ENCODE data around the gene NRDC. TPM values are rescaled to one million over a fixed set of nuclear protein-coding genes. Genes with fewer than 3 reads are reported as not detected.

Gene NRDC
- total RNA-seq, 1 experiment from 2014 or later, result 182 TPM

GRCh38 chr1:51859333-51859732 is 19.2 kb downstream of the NRDC start:
- Histone ChIP-seq H3K9ac (ENCODE audit: low read length) (no peak overlapping the region), H3K9me3 (ENCODE audit: control insufficient read depth in 1 of 2, insufficient read depth in 1 of 2, low read depth in 1 of 2, low read length in 2 of 2) (no peaks in the 10 kb centered on the region), H2AFZ (ENCODE audit: low read depth, low read length, poor library complexity, severe bottlenecking) (no peak overlapping the region), H3K4me1 (ENCODE audit: control insufficient read depth in 1 of 2, insufficient read depth in 2 of 2, low read length in 2 of 2) (peaks cover 0 to 11% of the 10 kb centered on the region in 2 experiments; a peak in 1 of 4 replicates), H3K4me2 (ENCODE audit: low read length) (no peak overlapping the region), H3K27ac (ENCODE audit: low read depth, low read length) (no peak overlapping the region), H3K79me2 (ENCODE audit: insufficient read depth, low read length) (peaks cover 83% of the 10 kb centered on the region), H4K20me1 (ENCODE audit: insufficient read depth) (peaks cover 8% of the 10 kb centered on the region; the same call in 1 of the 2 replicates), H3K9me2 (ENCODE audit: insufficient read depth) (no peaks in the 10 kb centered on the region), H3K4me3 (replicated peaks in 1 of 2; ENCODE audit: low read depth in 1 of 2, low read length in 2 of 2) (no peak overlapping the region), H3K36me3 (ENCODE audit: control insufficient read depth in 1 of 2, insufficient read depth in 2 of 2, low read length in 2 of 2) (no peaks in the 10 kb centered on the region; a peak in 1 of 4 replicates), H3K27me3 (ENCODE audit: insufficient read depth, low read length) (no peaks in the 10 kb centered on the region)
- POLR2A ChIA-PET, result no interaction called here
- intact Hi-C loops (cut with micrococcal nuclease), result no loop called here
- no TSS peak for BruUV-seq (replicated peaks)
- DNase-seq (ENCODE audit: low read depth, low spot score) (no peak), ATAC-seq (no peak)
- CTCF ChIA-PET, result no interaction called here
- RAD21 ChIA-PET (ENCODE audit: low non-redundant PET in 1 of 2, low total read pairs in 2 of 2, uncharacterized antibody in 2 of 2, unreplicated experiment in 2 of 2), result no interaction called here
- TF ChIP-seq FOSL1 (IDR thresholded peaks at IDR 0.05; ENCODE audit: low read depth), result no peak
- TF ChIP-seq JUND (IDR thresholded peaks at IDR 0.05), result no peak
- no peak for TF ChIP-seq EZH2 (IDR thresholded peaks at IDR 0.05)
- TF ChIP-seq ZBTB33 (IDR thresholded peaks at IDR 0.05; ENCODE audit: extremely low read depth, insufficient replicate concordance, low read length), result no peak
- no peak for TF ChIP-seq EZH2phosphoT487 (IDR thresholded peaks at IDR 0.05; ENCODE audit: borderline replicate concordance)
- no peak for TF ChIP-seq ATF3 (IDR thresholded peaks at IDR 0.05)
- TF ChIP-seq MAX (IDR thresholded peaks at IDR 0.05), result no peak
- no peak for TF ChIP-seq POLR2AphosphoS5 (IDR thresholded peaks at IDR 0.05; ENCODE audit: low read depth, low read length)
- no peak for TF ChIP-seq CEBPB (IDR thresholded peaks at IDR 0.05; ENCODE audit: low read depth)
- no peak for TF ChIP-seq CBX3 (IDR thresholded peaks at IDR 0.05; ENCODE audit: low read depth)
